ENCODE measurements around the gene ACHE.
"Not testable (repeated sequence)": the region's sequence is repeated elsewhere in the genome, so short reads cannot be mapped to it uniquely, and the experiment has no call there.

ACHE gene

GRCh38 chr7:100895701-100895955 lies at the start of gene ACHE:
TSS of gene ACHE (minus strand) at chr7:100895888. CDS start at chr7:100894232, 1,656 bp downstream.
- DNase-seq = no peak
- no peak for TF ChIP-seq GATA1 (IDR thresholded peaks at IDR 0.05; ENCODE audit: low read depth, low read length)
- no peak for TF ChIP-seq POLR2A (IDR thresholded peaks at IDR 0.05; ENCODE audit: low read length)

DNA sequence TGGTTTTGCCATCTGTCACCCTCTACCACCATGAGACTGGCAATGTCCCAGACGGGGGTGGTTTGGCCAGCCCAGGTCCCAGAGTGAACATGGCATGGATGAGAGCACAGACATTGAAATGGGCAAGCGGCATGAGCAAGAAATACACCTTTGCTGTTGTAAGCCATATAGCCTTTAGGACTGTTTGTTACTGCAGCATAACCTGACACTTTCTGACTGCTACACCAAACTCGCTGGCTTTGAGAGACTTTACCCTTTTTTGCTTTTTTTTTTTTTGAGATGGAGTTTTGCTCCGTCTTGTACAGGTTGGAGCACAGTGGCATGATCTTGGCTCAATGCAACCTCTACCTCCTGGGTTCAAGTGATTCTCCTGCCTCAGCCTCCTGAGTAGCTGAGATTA lies 48.5 kb upstream of the ACHE start:
- TF ChIP-seq GATA1 (IDR thresholded peaks at IDR 0.05; ENCODE audit: low read depth, low read length) (no peak), POLR2A (IDR thresholded peaks at IDR 0.05; ENCODE audit: low read length) (no peak)
- no peak for DNase-seq

GRCh38 chr7:100943693-100944092 lies 48.0 kb upstream of the ACHE start:
- DNase-seq = no peak
- TF ChIP-seq GATA1 (IDR thresholded peaks at IDR 0.05; ENCODE audit: low read depth, low read length) = no peak
- TF ChIP-seq POLR2A (IDR thresholded peaks at IDR 0.05; ENCODE audit: low read length) = no peak

- no peak for DNase-seq
These were observed 46.5 kb upstream of the ACHE start for GRCh38 chr7:100942045-100942774.

DNA sequence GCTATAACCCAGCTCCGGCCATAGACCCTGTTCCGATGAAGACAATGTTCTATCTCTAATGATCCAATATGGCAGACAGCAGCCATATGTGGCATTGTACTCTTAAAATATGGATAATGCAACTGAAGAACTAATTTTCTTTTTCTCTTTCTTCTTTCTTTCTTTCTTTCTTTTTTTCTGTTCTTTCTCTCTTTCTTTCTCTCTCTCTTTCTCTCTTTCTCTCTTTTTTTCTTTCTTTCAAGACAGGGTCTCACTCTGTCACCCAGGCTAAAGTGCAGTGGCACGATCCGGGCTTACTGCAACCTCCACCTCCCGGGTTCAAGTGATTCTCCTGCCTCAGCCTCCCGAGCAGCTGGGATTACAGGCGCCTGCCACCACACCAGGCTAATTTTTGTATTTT lies 40.5 kb upstream of the ACHE start:
- DNase-seq = not testable (repeated sequence)

More at GRCh38 chr7:100942045-100942774, 46.5 kb upstream of the ACHE start:
- TF ChIP-seq POLR2A (IDR thresholded peaks at IDR 0.05; ENCODE audit: low read length) = no peak
- no peak for TF ChIP-seq GATA1 (IDR thresholded peaks at IDR 0.05; ENCODE audit: low read depth, low read length)

GRCh38 chr7:100935381-100935780 lies 39.7 kb upstream of the ACHE start:
- DNase-seq = not testable (repeated sequence)

DNA sequence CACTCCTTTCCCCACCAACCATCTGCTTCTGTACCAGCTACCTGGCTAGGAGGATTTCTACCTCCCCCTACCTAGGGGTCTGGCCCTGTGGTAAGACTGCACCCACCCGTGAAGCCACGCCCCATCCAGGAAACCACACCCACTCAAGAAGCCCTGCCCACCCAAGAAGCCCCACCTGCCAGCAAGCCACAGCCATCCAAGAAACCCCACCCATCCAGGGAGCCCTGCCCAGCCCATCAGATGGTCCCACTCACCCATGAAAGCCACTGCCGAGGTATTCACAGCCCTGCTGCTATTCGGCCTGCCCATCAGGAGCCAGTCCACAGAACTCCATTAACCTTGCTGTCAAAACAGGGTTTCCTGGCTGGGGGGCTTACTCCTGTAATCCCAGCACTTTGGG lies 38.0 kb upstream of the ACHE start:
- DNase-seq = no peak
- TF ChIP-seq GATA1 (IDR thresholded peaks at IDR 0.05; ENCODE audit: low read depth, low read length) (no peak), POLR2A (IDR thresholded peaks at IDR 0.05; ENCODE audit: low read length) (no peak)

GRCh38 chr7:100929808-100930174 lies 34.1 kb upstream of the ACHE start:
- TF ChIP-seq GATA1 (IDR thresholded peaks at IDR 0.05; ENCODE audit: low read depth, low read length) (no peak), POLR2A (IDR thresholded peaks at IDR 0.05; ENCODE audit: low read length) (no peak)
- no peak for DNase-seq

DNA sequence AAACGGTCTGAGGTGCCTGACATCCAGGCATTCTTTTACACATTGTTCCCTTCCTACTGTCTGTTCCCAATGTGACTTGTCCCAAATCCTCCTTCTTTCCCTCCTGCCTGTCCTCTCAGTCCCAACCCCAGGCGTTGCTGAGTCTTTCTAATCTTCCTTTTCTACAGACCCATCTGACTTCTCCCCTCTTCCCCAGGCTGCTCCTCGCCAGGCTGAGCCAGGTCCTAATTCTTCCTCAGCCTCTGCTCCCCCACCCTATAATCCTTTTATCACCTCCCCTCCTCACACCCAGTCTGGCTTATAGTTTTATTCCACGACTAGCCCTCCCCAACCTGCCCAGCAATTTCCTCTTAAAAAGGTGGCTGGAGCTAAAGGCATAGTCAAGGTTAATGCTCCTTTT lies 27.9 kb upstream of the ACHE start:
- DNase-seq = not testable (repeated sequence)

DNA sequence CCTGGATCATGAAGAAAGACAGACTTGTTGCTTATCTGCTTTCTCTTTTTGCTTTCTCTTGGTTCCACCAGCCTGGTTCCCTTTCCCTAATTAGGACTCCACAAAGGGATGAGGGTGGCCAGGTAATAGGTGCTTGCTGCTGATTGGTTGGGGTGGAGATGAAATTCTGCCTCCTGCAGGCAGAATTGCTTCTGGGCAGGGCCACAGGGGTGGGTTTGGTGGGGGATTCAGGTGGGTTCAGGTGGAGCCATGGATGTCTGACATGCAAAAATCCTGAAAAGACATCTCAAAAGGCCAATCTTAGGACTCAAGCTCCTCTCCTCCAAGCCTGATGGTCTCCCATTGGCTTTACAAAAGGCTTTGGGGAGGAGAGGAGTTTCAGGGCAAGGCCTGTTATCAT lies 25.4 kb upstream of the ACHE start:
- no peak for TF ChIP-seq GATA1 (IDR thresholded peaks at IDR 0.05; ENCODE audit: low read depth, low read length)
- TF ChIP-seq POLR2A (IDR thresholded peaks at IDR 0.05; ENCODE audit: low read length) = no peak
- no peak for DNase-seq

GRCh38 chr7:100919779-100920437 lies 24.2 kb upstream of the ACHE start:
- not testable (repeated sequence) for DNase-seq

- not testable (repeated sequence) for DNase-seq
These were observed 23.6 kb upstream of the ACHE start for GRCh38 chr7:100919335-100919734.

GRCh38 chr7:100914879-100915447 lies 19.3 kb upstream of the ACHE start:
- TF ChIP-seq POLR2A (IDR thresholded peaks at IDR 0.05; ENCODE audit: low read length) (no peak), GATA1 (IDR thresholded peaks at IDR 0.05; ENCODE audit: low read depth, low read length) (no peak)
- DNase-seq = no peak

- TF ChIP-seq POLR2A (IDR thresholded peaks at IDR 0.05; ENCODE audit: low read length) (no peak), GATA1 (IDR thresholded peaks at IDR 0.05; ENCODE audit: low read depth, low read length) (no peak)
- DNase-seq = no peak
These were observed 18.7 kb upstream of the ACHE start for GRCh38 chr7:100914208-100914878.

- DNase-seq = no peak
- no peak for TF ChIP-seq GATA1 (IDR thresholded peaks at IDR 0.05; ENCODE audit: low read depth, low read length)
- TF ChIP-seq POLR2A (IDR thresholded peaks at IDR 0.05; ENCODE audit: low read length) = no peak
These were observed 15.8 kb upstream of the ACHE start for GRCh38 chr7:100911484-100911883.

DNA sequence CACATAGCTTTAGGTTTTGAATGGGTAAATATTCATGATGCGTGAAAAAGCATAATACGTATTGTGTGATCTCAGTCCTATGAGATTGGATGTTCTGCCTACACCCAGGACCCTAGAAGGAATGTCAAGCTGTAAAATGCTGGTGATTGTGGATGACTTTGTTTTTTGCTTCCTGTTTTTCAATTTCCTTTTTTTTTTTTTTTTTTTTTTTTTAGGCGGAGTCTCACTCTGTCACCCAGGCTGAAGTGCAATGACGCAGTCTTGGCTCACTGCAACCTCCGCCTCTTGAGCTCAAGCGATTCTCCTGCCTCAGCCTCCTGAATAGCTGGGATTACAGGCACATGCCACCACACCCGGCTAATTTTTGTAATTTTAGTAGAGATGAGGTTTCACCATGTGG lies 14.8 kb upstream of the ACHE start:
- DNase-seq = not testable (repeated sequence)

All from erythroblast (primary cell).